RKO (cell line): ENCODE results near the gene ARHGAP26.

Experiments
- DNase-seq: peaks from one replicate; pipeline ENCODE4 v3.0.0-alpha.2; 2016; ENCODE audit warnings: low spot score

Gene ARHGAP26

DNA sequence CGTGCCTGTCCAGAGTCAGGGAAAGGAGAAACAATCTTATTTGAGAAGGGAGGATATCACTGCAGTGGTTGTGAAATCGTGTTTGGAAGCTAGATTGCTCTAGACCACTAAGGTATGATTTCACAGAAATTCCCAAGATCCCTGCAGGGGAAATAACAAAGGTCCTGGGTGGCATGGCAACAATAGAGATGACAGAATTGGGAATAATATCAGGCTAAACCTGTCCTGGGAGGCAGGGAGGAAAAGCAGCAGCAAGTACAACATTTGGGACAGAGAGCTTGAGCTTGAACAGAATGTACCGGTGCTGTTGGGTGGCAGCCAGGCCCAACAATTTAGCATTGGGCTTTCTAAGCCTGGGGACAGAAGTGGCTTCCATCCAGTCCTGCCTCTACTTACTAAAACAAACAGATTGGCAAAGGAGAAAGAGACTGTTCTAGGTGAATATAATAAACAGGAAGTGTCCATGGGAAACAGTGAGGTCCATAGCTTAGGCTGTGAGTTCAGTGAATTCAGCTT, 17.0 kb upstream of the ARHGAP26 start:
- no peak for DNase-seq

DNA sequence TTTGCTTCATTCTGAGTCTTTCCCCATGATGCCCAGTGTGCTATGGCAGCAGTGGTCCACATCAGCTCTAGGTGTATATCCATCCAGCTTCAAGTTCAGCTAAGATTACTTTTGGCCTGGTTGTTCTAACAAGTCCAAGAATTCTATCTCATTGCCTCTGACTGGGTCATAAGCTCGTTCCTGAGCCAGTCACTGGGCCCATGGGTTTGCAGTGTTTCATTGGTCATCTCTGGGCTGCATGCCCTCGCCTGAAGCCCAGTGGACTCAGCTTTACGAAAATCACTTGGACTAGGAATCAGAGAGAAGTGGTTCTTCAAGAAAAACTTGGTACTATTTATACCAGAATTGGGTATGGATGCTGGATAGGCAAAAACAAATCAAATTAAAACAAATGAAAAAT, 16.1 kb upstream of the ARHGAP26 start:
- no peak for DNase-seq

DNA sequence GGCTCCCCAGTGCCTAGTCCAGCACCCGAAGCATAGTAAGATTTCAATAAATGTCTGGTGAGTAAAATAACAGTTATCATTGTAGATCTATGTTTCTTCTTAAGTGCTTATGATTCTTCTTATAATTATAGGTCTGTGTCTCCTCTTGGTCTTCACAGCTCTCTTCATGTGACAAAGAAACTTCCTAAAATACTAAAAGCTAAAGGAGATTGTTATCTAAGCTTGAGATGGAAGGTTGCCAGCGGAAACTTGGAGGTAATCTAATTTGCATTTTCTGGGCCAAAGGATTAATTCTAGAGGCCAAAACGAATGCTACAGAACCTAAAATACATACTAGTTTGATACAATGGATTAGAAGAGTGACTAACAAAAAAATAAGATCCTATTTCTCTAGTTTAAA, 13.6 kb upstream of the ARHGAP26 start:
- DNase-seq: no peak

DNA sequence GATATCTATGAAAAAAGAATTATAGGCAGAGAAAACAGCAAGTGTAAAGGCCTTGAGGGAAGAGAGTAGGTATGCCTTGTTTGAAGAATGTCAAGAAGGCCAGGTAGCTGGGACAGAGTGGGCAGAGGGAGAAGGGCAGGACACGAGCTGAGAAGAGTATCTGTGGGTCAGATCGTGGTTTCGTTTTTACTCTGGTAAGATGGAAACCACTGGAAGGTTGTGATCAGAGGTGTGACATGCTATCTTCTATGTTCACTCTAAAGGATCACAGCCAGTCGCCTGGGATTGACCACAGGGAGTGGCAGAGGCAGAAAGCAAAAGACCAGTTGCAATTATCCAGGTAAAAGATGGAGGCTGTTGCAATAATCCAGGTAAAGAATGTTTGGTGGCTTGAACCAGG, 12.6 kb upstream of the ARHGAP26 start:
- no peak for DNase-seq

DNA sequence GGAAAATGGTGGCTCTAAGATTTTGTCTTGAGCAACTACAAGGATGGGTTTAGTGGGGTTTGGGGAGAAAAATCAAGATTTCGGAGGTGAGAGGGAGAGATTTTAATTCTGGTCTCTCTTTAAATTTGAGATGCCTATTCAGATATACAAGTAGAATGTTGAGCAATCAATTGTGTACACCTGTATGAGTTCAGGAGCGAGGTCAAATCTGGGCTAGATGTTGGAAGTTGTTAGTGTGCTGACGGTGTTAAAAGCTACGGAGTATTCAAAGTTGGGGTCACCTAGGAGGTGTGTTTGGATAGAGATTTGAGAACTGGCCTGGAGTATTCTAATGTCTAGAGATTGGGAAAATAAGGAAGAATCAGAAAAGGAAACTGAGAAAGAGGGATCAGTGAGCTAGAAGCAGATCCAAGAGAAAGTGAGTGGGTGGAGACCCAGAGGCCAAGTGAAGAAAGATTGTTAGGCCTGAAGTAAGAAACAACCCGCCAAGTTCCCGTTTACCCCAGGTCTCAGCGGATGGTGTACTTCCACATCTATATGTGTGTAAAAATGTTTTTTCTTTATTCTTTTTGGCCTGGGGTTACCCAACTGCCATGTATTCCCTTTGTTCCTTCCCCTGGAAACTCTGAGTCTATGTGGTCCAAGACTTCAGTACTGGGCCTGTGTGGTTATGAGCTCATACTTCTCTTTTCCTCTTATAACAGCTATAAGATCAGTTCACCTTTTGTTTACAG, 11.9 kb upstream of the ARHGAP26 start:
- DNase-seq: no peak

DNA sequence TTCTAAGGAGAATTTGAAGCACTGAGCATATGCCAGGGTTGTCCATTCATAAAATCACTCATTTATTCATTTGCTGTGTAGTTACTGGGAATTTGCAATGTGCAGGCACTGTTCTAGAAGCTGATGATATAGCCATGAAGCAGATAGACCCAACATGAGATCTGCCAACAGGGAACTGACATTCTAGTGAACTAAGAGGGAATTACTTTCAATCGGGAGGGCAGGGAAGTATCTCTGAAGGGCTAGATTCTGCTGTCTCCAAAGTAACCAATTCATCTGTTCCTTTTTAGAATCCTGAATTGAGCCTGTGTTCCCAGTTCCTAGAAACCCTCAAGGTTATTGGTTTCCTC, 11.4 kb upstream of the ARHGAP26 start:
- DNase-seq: no peak

DNA sequence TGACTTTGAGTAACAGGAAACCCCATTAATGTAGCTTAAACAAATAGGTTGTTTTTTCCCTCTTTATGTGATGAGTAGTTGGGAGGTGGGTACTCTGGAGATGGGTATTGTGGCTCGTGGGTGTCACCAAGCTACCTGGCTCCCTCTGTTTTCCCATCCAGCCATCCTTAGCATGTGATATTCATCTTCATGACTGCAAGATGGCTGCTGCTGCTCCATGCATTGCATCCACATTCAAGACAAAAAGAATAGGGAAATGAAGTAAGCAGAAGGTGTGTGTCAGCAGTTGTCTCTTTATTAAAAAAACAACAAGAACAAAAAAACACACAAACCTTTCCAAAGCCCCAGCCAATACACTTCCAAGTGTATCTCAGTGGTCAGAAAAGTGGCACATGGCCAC, 6.5 kb upstream of the ARHGAP26 start:
- DNase-seq: no peak

DNA sequence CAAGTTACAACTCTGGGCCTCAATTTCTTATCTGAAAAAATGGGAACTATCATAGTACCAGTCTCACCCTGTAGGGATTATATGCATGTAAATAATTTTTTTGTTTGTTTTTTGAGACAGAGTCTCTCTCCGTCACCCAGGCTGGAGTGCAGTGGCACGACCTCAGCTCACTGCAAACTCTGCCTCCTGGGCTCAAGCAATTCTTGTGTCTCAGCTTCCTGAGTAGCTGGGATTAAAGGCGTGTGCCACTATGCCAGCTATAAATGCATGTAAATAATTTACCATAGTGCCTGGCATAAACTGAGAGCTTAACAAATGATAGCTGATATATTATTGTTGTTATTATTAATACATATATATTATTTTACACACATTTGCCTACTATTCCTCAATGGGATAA, 3.0 kb upstream of the ARHGAP26 start:
- DNase-seq: no peak

DNA sequence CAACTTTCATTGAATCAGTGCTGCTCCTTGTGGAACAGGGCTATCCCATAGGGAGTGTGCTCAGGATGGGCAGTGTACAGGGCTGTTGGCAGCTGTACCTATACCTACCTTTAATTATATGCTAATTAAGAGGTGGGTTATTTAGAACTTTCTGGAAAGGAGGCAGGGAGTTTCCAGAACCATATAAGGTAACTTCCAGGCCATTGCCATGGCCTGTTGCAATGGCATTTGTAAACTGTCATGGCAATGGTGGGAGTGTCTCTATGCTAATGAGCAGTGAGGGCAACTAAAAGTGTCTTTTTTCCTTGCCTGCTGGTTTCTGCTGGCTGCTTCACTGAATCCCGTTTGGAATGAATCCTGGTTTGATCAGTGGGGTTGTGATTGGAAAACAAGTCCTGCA, 2.3 kb upstream of the ARHGAP26 start:
- no peak for DNase-seq

DNA sequence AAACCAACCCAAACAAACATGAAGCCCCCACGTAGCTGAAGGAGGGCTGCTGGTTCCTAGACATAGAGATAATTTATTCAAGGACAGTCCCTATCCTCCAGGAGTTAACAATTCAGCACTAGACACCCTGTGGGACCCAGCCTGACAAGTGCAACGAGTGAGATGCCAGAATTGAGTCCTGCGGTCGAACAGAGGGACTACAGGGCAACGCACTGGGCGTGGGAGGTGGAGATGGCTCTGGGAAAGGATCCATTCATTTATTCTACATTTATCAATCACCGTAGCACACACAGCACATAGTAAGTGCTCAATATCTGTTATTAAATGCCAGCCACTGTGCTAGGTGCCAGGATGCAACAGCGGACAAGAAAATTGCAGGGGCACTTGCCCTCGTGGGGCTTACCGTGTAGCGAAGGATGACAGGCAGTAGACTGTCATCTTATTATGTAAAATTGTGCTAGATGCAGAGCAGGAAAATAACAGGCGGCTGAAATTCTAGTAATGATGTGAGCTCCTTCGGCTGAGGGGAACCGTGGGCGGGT, 855 bp upstream of the ARHGAP26 start:
- DNase-seq: no peak

DNA sequence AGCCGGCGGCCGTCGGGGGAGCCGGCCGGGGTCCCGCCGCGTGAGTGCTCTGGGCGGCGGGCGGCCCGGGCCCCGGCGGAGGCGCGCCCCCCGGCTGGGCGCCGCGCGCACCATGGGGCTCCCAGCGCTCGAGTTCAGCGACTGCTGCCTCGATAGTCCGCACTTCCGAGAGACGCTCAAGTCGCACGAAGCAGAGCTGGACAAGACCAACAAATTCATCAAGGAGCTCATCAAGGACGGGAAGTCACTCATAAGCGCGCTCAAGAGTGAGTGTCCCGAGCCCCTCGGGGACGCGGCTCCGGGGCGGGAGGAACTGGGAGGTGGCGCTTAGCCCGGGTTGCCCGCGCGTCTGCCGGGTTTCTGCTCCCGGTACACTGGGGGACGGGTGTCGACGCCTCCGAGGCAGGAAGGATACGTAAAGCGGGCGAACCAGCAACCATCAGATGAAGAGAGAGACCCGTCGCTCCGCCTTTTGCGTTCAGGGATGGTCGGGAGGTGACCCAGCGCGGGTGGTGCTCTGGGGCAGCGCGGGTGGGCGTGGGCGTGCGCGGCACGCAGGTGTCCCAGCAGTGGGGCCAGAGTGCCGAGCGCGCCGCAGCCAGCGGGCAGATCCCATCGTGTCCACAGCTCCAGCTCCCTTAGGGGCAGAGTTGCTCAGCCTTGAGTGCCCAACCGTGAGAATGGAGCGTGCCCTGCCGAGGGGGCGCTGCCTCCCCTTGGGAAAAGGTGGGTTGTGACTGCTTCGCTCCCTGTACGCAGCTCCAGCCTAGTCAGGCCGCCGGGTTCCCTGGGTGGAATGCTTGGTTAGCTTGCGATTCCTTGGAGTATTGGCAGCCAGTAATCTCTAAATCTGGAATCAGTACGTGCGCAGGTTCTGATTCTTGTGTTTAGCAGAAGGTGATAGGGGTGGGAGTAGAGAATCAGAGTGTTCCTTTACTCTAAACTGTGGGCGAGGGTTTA, 753 bp downstream of the ARHGAP26 start:
- peak; percentile 43 for DNase-seq

DNA sequence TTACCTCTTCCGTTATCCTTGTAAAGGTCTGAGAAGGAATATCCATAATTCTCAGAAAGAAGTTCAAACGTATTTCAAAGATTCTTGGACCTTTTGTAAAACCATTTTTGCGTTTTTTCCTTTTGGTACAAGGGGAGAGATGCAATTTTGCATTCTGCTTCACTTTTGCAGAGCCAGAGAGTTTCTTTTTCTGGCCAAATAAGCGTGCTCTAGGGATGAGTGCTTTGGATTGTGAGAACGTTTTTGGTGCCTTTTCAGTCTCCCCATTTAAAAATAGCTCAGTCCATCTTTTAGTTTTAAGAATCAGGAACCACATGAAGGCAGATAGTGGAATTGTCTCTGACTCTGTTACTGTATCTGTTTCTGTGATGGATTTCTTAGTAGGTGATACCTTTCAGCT, 1.5 kb downstream of the ARHGAP26 start:
- DNase-seq: no peak

DNA sequence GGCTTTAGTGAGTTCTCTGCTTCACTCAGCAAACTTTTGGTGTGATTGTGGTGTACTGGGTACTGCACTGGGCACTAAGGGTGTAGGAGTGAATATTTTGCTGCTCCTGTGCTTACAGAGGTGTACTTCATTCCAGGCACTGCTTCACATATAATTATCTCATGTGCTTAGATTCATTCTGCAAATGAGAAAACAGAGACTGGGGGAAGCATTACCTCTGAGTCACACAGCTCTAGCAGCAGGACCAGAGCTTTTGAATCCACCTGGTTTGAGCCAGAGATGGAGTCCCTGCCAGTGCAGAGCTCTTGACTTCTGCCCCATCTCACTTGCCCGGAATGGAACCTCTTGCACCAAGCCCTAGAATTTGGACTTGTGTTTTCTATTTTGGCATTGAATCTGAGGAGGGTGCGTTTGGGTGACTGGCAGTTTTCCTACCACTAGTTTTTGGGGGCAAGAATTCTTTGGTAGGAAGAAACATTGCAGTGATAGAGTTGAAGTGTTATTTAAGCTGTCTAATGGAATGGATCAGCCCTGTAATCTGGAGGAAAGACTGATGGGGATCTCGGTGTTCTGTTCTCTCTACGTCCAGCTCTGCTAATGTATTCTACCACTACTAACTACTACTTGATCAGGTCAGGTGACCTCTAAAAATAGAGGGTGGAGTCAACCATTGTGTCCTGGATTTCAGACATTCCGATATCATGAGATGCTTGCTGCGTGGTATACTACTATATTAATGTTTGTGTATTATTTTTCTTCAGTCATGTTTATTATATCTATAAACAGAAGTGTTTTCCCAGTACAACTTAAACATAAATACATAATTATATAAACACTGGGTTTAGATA, 2.5 kb downstream of the ARHGAP26 start:
- no peak for DNase-seq

DNA sequence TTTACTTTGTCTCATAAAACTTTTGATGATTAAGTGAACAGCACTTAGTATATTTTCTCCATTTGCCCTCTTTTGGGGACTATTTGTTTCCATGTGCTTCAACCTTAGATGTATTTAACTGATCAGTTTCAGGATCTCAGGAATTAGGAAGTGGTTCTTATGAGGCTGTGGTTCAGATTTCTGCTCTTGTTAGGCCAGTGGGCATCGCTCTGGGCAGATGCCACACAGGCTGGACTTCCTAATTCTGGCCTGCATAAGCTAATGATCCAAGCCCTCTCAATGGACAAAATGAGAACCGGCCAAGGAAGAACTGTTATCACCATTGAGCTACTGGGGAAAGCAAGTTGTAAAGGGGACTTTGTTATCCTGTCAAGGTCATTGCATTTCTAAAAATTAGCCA, 6.9 kb downstream of the ARHGAP26 start:
- no peak for DNase-seq

DNA sequence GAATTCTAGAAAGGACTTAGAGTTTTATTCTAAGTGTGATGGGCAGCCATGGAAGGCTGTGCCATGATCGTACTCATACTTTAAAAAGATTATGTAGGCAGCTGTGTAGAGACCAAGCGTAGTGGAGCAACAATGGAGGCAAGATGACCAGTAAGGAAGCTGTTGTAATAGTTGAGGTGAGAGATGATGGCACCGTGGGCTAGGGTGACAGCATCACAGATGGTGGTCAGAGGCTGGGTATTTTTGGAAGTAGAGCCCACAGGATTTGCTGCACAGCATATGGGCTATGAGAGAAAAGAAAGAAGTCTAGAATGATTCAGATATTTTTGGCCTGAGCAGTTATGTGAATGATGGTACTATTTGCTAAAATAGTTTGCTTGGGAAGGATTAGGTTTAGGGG, 7.7 kb downstream of the ARHGAP26 start:
- DNase-seq: no peak

DNA sequence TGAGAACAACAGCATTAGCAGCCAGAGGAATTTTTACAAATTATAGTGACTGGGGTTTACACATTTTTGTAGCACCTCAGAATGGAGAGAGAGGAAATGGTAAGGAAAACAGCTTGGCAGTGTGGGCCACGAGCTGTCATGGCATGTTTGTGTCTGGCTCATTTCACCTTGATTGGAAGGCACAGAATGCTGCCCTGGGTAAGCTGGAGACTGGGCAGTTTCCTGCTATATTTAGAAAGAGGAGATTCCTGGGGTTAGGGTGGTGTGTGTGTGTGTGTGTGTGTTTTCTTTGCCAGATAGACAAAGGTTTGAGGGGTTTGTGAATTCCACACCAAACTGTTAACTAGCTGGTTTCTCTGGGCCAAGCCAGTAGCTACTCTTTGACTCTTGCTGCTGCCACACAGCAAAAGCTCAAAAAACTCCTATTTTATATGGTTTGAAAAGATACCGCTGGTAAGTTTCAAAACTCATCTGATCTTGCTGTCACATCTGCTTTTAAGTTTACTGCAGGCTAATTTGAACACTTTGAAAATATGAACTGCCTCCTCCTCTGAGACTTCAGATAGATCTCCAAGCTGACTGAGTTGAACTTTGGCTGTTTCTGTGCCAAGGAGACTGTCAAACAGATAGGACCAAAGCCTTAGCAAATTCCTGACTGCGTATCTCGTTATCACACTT, 9.1 kb downstream of the ARHGAP26 start:
- no peak for DNase-seq

DNA sequence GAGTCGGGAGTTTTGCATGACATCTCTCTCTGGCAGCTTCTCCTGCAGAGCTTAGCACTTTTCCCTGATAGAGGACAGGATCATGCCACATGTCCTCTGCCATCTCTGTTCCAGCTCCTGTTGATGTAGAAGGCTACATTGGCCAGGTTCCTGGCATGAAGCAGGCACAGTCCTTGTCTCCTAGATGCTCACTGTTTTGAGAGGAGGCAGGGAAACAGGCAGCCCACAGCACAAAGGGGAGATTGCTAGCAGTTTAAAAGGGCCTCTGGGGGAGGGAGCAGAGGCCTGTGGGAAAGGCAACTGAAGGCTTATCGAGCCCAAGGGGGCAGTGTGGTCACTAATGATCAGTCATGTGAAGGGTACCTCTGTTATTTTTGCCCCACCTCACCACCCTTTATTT, 10.7 kb downstream of the ARHGAP26 start:
- no peak for DNase-seq

DNA sequence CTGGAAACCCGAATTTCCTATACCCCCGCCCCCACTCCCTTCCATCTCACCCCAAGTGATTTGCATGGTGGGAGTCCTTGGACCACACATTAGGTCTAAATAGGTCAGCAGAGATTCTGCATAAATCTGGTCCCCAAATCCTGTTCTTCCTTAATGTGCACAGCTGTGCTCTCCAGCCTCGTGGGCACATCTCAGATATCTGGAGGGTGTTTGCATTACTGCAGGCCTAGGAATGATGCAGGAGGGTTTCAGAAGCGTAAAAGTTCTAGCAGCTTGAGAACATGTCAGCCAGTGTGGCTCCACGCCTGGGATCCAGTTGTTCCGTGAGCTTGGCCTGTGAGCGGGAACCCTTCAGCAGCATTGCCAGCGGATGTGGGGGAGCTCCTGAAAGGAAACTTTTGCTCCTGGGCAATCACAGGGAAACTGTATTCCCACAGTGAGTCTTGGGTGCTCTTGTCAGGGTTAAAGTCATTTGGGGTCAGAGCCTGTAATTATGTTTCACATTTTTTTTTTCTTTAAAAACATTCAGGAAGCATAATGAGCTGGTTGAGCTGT, 12.9 kb downstream of the ARHGAP26 start:
- DNase-seq: no peak

DNA sequence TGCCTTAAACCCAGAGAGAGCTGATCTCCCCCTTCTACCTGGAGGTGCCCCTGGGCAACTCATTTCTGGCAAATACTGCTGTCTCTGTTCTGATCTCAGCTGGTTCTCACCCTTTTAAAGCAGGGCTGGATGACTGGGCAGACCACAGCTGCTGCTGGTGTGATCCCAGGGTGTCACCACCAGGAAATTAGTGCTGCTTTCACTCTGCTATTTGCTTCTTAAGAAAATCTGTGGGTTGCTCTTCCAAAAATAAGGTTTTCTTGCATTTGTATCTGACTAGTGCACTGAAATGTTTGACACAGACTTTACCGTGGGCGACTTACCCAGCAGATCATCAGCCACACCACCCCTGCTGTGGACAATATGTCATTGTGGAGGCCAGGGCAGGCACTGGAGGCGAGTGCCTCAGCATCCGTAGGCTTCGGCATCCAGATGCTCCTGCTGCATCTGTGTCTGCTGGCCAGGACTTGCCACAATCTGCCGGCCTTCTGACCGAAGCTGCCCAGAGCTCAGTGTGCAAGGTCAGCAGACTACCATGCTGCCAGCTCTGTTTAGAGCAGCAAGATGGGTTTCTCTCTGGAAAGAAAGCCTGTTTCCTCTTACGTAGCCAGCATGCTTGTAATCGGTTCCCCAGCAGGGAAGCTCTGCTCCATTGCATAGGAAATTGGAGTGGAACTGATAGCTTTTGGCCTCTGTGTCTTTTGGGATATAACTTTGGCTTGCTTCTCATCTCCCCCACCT, 13.6 kb downstream of the ARHGAP26 start:
- no peak for DNase-seq

DNA sequence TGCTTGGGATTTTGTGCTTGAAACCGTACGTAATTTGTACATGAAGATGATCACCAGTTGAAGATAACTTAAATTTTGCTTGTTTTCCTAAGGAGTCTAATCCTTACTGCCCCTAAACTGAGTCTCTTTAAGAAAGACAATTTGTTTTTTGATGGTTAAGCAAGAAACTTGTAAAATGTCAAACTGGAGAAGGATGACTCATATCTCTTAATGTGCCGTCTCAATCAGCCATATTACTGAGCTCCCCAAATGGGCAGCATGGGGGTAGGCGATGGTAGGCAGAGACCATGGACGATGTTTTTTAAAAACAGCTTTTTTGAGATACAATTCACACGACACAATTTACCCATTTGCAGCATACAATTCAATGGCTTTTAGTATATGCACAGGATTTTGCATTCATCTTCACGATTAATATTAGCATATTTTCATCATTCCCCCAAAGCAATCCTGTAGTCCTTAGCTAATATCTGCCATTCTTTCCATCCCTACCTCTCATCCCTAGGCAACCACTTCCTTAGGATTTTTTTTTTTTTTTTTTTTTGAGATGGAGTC, 14.3 kb downstream of the ARHGAP26 start:
- no peak for DNase-seq
